Skeletal muscle satellite cell (primary cell): ENCODE data around the gene GRAMD4. TPM values are rescaled to one million over a fixed set of nuclear protein-coding genes. Genes with fewer than 3 reads are reported as not detected.

Source experiments
- H3K27me3 ChIP-seq: 2 replicates; pipeline ENCODE4 v1.7.0; 2013; ENCODE audit warnings: low read length; ENCODE audit not compliant: control insufficient read depth, insufficient read depth
- H3K36me3 ChIP-seq: 2 replicates; pipeline ENCODE4 v1.7.0; 2013; ENCODE audit warnings: mild to moderate bottlenecking, control low read depth, low read length; ENCODE audit not compliant: insufficient read depth
- H3K4me1 ChIP-seq: 2 replicates; pipeline ENCODE4 v1.7.0; 2013; ENCODE audit warnings: low read length; ENCODE audit not compliant: control insufficient read depth, insufficient read depth
- H3K4me2 ChIP-seq: 2 replicates; pipeline ENCODE4 v1.7.0; 2013; ENCODE audit warnings: mild to moderate bottlenecking, low read length
- H3K4me3 ChIP-seq: 2 replicates; pipeline ENCODE4 v1.7.0; 2013; ENCODE audit warnings: low read length
- H3K9ac ChIP-seq: 2 replicates; pipeline ENCODE4 v1.7.0; 2013; ENCODE audit warnings: mild to moderate bottlenecking, low read depth, low read length, moderate library complexity
- H3K9me3 ChIP-seq: replicated peaks from 2 replicates; pipeline ENCODE4 v1.7.0; 2013; ENCODE audit warnings: mild to moderate bottlenecking, control low read depth, low read length
- total RNA-seq: library from RNA; depleted of rRNA; stranded (reverse); fragments of >200 nt; gene quantifications from 2 replicates; pipeline ENCODE4 v1.2.3, GENCODE V29; 2012; rRNA removed

Gene GRAMD4
- 9.2 and 9.6 TPM in 2 replicates for total RNA-seq

GRCh38 chr22:46619830-46620501 lies at the start of gene GRAMD4:
Gene GRAMD4, plus strand, starts transcription at chr22:46620386. Its CDS starts 6,414 bp downstream, at chr22:46626800.
- no peaks in the 10 kb centered on the region for H3K9me3 ChIP-seq
- H3K27me3 ChIP-seq: peaks cover 7% of the 10 kb centered on the region
- H3K4me2 ChIP-seq: no peak within 1 kb of the TSS
- H3K4me1 ChIP-seq: peaks cover 8% of the 10 kb centered on the region
- no peaks in the 10 kb centered on the region for H3K36me3 ChIP-seq
- H3K4me3 ChIP-seq: no peak within 1 kb of the TSS
- H3K9ac ChIP-seq: no peak within 1 kb of the TSS

- Histone ChIP-seq H3K4me3 (no peak overlapping the region), H3K4me1 (peaks cover 4% of the 10 kb centered on the region), H3K27me3 (no peaks in the 10 kb centered on the region)
Measured at GRCh38 chr22:46571642-46572250, 48.4 kb upstream of the GRAMD4 start.

GRCh38 chr22:46572911-46573780 lies 47.0 kb upstream of the GRAMD4 start:
- peaks cover 10% of the 10 kb centered on the region for H3K4me1 ChIP-seq
- no peak overlapping the region for H3K9ac ChIP-seq
- H3K36me3 ChIP-seq: no peaks in the 10 kb centered on the region
- no peaks in the 10 kb centered on the region for H3K27me3 ChIP-seq
- no peak overlapping the region for H3K4me2 ChIP-seq
- H3K9me3 ChIP-seq: no peaks in the 10 kb centered on the region
- no peak overlapping the region for H3K4me3 ChIP-seq

More at GRCh38 chr22:46571642-46572250, 48.4 kb upstream of the GRAMD4 start:
- H3K9me3 ChIP-seq: no peaks in the 10 kb centered on the region
- H3K4me2 ChIP-seq: no peak overlapping the region
- H3K36me3 ChIP-seq: no peaks in the 10 kb centered on the region
- no peak overlapping the region for H3K9ac ChIP-seq

- H3K4me3 ChIP-seq: no peak overlapping the region
- H3K27me3 ChIP-seq: no peaks in the 10 kb centered on the region
- no peak overlapping the region for H3K9ac ChIP-seq
- no peaks in the 10 kb centered on the region for H3K36me3 ChIP-seq
- H3K4me2 ChIP-seq: no peak overlapping the region
- H3K4me1 ChIP-seq: peaks cover 17% of the 10 kb centered on the region
- no peaks in the 10 kb centered on the region for H3K9me3 ChIP-seq
Measured at GRCh38 chr22:46573781-46574437, 46.3 kb upstream of the GRAMD4 start.

- H3K4me3 ChIP-seq: no peak overlapping the region
- H3K27me3 ChIP-seq: no peaks in the 10 kb centered on the region
- no peak overlapping the region for H3K4me2 ChIP-seq
- no peak overlapping the region for H3K9ac ChIP-seq
- H3K9me3 ChIP-seq: no peaks in the 10 kb centered on the region
- H3K4me1 ChIP-seq: peaks cover 17% of the 10 kb centered on the region
- no peaks in the 10 kb centered on the region for H3K36me3 ChIP-seq
Measured at GRCh38 chr22:46574438-46574992, 45.7 kb upstream of the GRAMD4 start.

- Histone ChIP-seq H3K4me3 (no peak overlapping the region), H3K4me1 (peaks cover 17% of the 10 kb centered on the region), H3K27me3 (no peaks in the 10 kb centered on the region), H3K4me2 (no peak overlapping the region), H3K9ac (no peak overlapping the region), H3K9me3 (no peaks in the 10 kb centered on the region), H3K36me3 (no peaks in the 10 kb centered on the region)
Measured at GRCh38 chr22:46574993-46575910, 44.9 kb upstream of the GRAMD4 start.

GRCh38 chr22:46575911-46576555 lies 44.2 kb upstream of the GRAMD4 start:
- Histone ChIP-seq H3K4me2 (peak overlapping the region; percentile 87), H3K4me1 (peaks cover 17% of the 10 kb centered on the region), H3K36me3 (no peaks in the 10 kb centered on the region), H3K27me3 (no peaks in the 10 kb centered on the region), H3K9me3 (no peaks in the 10 kb centered on the region), H3K4me3 (peak overlapping the region; percentile 72), H3K9ac (peak overlapping the region; percentile 70)

- H3K36me3 ChIP-seq: no peaks in the 10 kb centered on the region
- H3K9me3 ChIP-seq: no peaks in the 10 kb centered on the region
- H3K27me3 ChIP-seq: no peaks in the 10 kb centered on the region
- H3K9ac ChIP-seq: peak overlapping the region; percentile 78
- peak overlapping the region; percentile 82 for H3K4me3 ChIP-seq
- H3K4me2 ChIP-seq: peak overlapping the region; percentile 97
- peaks cover 17% of the 10 kb centered on the region for H3K4me1 ChIP-seq
Measured at GRCh38 chr22:46576556-46577367, 43.4 kb upstream of the GRAMD4 start.

- H3K27me3 ChIP-seq: no peaks in the 10 kb centered on the region
- H3K36me3 ChIP-seq: no peaks in the 10 kb centered on the region
- H3K4me2 ChIP-seq: peak overlapping the region; percentile 97
- H3K9me3 ChIP-seq: no peaks in the 10 kb centered on the region
- H3K9ac ChIP-seq: peak overlapping the region; percentile 78
- peaks cover 17% of the 10 kb centered on the region for H3K4me1 ChIP-seq
- peak overlapping the region; percentile 82 for H3K4me3 ChIP-seq
Measured at GRCh38 chr22:46577368-46578249, 42.6 kb upstream of the GRAMD4 start.
